T47D (cell line): ENCODE results near the gene ANKRD16.
"Not testable (repeated sequence)": the region's sequence is repeated elsewhere in the genome, so short reads cannot be mapped to it uniquely, and the experiment has no call there.

Experiments
- DNase-seq, 2 experiments: peaks; one replicate each; pipeline versions ENCODE4 v3.0.0 to v3.0.0-alpha.2; 2011 to 2012; ENCODE audit warnings: low read depth in 1 of 2, low spot score in 1 of 2
- JUND ChIP-seq: IDR thresholded peaks from 2 replicates; pipeline ENCODE4 v1.6.1; 2012; ENCODE audit warnings: low read depth
- in situ Hi-C: cut with HindIII; loops from 2 replicates; pipeline ENCODE4 v1.10.0; 2016; ENCODE audit warnings: low sequenced_read_pairs, low pct_unique_long_range_greater_than_20kb

ANKRD16 gene

GRCh38 chr10:5887641-5888040, 2.1 kb downstream of the ANKRD16 start:
- TF ChIP-seq JUND, result no peak
- in situ Hi-C loops, result no loop called here
- no peak for DNase-seq

- DNase-seq, result no peak
- no peak for TF ChIP-seq JUND
- in situ Hi-C loops, result no loop called here
These were observed 2.7 kb downstream of the ANKRD16 start for GRCh38 chr10:5887029-5887428.

DNA sequence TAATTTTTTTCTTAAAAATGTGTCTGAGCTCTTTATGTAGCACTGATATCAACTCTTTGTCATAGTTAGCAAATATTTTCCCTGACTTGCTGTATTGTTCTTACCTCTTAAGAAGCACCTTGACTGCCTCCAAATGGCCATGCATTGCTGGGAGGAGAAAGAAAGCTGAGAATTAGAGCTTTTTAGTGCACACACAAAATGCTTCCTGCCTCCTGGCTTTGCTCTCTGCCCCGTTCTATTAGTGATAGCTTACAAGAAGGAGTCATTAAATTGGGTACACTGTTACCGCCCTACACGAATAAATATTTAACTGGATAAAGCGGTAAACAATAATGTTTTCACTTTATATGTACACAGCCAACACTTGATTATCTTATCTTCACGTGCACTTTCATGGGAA, 4.1 kb downstream of the ANKRD16 start:
- in situ Hi-C loops, result no loop called here
- DNase-seq, result no peak
- no peak for TF ChIP-seq JUND

- TF ChIP-seq JUND, result no peak
- no peak for DNase-seq
- in situ Hi-C loops, result no loop called here
These were observed 6.7 kb downstream of the ANKRD16 start for GRCh38 chr10:5882961-5883360.

GRCh38 chr10:5877041-5877440, 12.7 kb downstream of the ANKRD16 start:
- in situ Hi-C loops, result not testable (repeated sequence)

DNA sequence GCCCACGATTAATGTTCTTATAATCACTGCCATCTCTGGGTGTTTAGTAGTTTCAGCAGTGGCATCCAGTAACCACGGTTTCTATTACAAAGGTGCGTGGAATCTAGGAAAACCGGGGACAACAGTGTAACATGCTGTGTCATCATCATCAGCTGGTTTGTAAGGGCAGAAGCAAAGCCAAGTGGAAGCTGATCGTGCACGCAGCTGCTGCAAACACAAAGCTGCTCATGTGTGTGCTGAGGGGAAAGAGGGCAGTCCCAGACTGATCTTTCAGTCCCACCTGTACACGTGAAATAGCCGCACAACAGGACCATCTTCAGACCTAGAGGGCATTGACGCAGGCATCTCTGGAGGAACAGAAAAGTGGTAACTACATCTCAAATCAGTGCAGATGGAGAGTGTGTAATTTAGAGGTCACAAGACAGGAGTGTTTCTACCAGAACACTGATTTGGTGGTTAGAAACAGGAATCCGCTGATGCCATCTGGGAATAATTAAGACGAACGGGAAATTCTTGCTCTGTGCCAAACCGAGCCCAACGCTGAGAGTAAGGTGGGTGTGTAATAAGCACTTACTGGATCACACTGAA, 13.4 kb downstream of the ANKRD16 start:
- peak in 1 of 2 experiments; percentile 29 for DNase-seq
- in situ Hi-C loops, result no loop called here
- no peak for TF ChIP-seq JUND

More at GRCh38 chr10:5877041-5877440, 12.7 kb downstream of the ANKRD16 start:
- not testable (repeated sequence) for DNase-seq

GRCh38 chr10:5873515-5873995, 16.1 kb downstream of the ANKRD16 start:
- no peak for TF ChIP-seq JUND
- DNase-seq, result peak; percentile 81 to 86
- in situ Hi-C loops, result no loop called here

GRCh38 chr10:5871596-5871995, 18.1 kb downstream of the ANKRD16 start:
- no peak for DNase-seq
- in situ Hi-C loops, result no loop called here
- TF ChIP-seq JUND, result no peak

GRCh38 chr10:5869156-5869555, 20.5 kb downstream of the ANKRD16 start:
- no peak for TF ChIP-seq JUND
- DNase-seq, result no peak
- in situ Hi-C loops, result no loop called here

DNA sequence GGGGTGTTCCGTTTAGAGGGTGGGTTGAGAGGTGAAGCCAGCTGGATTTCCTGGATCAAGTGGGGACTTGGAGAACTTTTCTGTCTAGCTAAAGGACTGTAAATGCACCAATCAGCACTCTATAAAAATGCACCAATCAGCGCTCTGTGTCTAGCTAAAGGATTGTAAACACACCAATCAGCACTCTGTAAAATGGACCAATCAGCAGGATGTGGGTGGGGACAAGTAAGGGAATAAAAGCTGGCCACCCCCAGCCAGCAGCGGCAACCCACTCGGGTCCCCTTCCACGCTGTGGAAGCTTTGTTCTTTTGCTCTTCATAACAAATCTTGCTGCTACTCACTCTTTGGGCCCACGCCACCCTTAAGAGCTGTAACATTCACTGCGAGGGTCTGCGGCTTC, 21.3 kb downstream of the ANKRD16 start:
- DNase-seq, in situ Hi-C loops: not testable (repeated sequence)

DNA sequence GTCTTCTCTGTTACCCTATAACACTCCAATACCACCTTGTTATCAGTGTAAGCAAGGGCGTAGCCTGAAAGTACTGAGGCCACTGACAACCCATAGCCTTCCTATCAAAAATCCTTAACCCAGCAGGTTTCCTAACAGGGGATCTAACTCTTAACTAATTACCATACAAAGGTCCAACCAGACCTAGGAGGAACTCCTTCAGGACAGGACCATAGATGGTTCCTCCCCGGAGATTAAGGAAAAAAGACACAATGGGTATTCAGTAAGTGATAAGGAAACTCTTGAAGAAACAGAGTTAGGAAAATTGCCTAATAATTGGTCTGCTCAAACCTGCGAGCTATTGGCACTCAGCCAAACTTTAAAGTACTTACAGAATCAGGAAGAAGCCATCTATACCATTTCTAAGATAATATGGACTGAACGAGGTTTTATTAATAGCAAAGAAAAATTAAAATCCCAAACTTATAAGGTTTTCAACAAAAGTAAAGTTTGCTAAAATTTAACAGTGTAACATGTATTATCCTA, 22.5 kb downstream of the ANKRD16 start:
- DNase-seq, in situ Hi-C loops: not testable (repeated sequence)

GRCh38 chr10:5866451-5867081, 23.1 kb downstream of the ANKRD16 start:
- in situ Hi-C loops, DNase-seq: not testable (repeated sequence)

DNA sequence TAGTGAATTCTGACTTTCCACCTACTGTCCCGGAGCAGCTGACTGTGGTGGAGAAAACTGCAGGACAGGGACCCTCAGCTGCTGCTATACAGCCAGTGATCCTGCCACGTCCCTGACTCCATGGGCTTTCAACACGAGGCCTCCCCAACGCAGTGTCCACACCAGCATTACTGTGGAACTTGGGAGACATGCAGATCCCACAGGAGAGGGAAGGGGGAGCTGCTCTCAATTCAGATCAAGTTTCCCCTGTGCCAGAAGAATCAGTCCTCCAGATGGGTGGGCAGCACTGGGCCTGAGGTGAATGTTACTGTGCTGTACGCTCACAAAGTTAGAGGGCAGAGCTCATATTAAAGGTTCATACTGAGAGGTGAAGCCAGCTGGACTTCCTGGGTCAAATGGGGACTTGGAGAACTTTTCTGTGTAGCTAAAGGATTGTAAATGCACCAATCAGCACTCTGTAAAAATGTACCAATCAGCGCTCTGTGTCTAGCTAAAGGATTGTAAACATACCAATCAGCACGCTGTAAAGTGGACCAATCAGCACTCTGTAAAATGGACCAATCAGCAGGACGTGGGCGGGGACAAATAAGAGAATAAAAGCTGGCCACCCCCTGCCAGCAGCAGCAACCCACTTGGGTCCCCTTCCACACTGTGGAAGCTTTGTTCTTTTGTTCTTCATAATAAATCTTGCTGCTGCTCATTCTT, 26.6 kb downstream of the ANKRD16 start:
- DNase-seq, in situ Hi-C loops: not testable (repeated sequence)
